A673 (cell line): ENCODE measurements around the gene ADGRL3.

Source experiments
- EZH2 ChIP-seq: fragments of 200-600 bp; sonication (generic); IDR thresholded peaks from 2 replicates; pipeline ENCODE4 v1.6.1; 2017; ENCODE audit warnings: borderline replicate concordance, low read depth, mild to moderate bottlenecking, mixed read lengths, antibody characterized with exemption, low read length; ENCODE audit not compliant: poor library complexity, severe bottlenecking
- TF ChIP-seq, protein P1 (sequence below): fragments of 300-800, 200-600 bp; sonication (generic); conservative IDR thresholded peaks from 2 replicates; pipeline ENCODE4 v1.5.1; 2017; ENCODE audit warnings: low read depth, mild to moderate bottlenecking, antibody characterized with exemption, low read length, moderate library complexity, mixed read lengths

GRCh38 chr4:62080431-62080830 lies 880.3 kb downstream of the ADGRL3 start:
- TF ChIP-seq, protein P1, sequence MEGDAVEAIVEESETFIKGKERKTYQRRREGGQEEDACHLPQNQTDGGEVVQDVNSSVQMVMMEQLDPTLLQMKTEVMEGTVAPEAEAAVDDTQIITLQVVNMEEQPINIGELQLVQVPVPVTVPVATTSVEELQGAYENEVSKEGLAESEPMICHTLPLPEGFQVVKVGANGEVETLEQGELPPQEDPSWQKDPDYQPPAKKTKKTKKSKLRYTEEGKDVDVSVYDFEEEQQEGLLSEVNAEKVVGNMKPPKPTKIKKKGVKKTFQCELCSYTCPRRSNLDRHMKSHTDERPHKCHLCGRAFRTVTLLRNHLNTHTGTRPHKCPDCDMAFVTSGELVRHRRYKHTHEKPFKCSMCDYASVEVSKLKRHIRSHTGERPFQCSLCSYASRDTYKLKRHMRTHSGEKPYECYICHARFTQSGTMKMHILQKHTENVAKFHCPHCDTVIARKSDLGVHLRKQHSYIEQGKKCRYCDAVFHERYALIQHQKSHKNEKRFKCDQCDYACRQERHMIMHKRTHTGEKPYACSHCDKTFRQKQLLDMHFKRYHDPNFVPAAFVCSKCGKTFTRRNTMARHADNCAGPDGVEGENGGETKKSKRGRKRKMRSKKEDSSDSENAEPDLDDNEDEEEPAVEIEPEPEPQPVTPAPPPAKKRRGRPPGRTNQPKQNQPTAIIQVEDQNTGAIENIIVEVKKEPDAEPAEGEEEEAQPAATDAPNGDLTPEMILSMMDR, result no peak
- no peak for TF ChIP-seq EZH2
